HG03135 (cell line): ENCODE results near the gene POLR3C.
"Not testable (repeated sequence)": the region's sequence is repeated elsewhere in the genome, so short reads cannot be mapped to it uniquely, and the experiment has no call there.

Experiments
- ATAC-seq: cut with Tn5 transposase; IDR thresholded peaks from one replicate; pipeline ENCODE4 v1.9.1; 2021; ENCODE audit warnings: mild to moderate bottlenecking, moderate library complexity; ENCODE audit not compliant: unreplicated experiment

Gene POLR3C

GRCh38 chr1:145823565-145824498 is at the start of gene POLR3C, which contains the start of gene RNF115:
TSS of gene POLR3C (plus strand) at chr1:145824200. CDS start at chr1:145825777, 1,577 bp downstream.
TSS of gene RNF115 (minus strand) at chr1:145824095. CDS start at chr1:145823873, 222 bp downstream.
- ATAC-seq: peak; percentile 84

- ATAC-seq: no peak
These were observed 46.4 kb upstream of the POLR3C start for GRCh38 chr1:145777357-145778145.

- no peak for ATAC-seq
These were observed 45.9 kb upstream of the POLR3C start for GRCh38 chr1:145778146-145778540.

GRCh38 chr1:145782272-145783099 is 41.5 kb upstream of the POLR3C start:
- no peak for ATAC-seq

GRCh38 chr1:145784409-145784808 is 39.6 kb upstream of the POLR3C start:
- ATAC-seq: no peak

- ATAC-seq: no peak
These were observed 38.5 kb upstream of the POLR3C start for GRCh38 chr1:145785547-145785946.

GRCh38 chr1:145786271-145786670 is 37.7 kb upstream of the POLR3C start:
- ATAC-seq: no peak

- no peak for ATAC-seq
These were observed 35.4 kb upstream of the POLR3C start for GRCh38 chr1:145788580-145788979.

- ATAC-seq: not testable (repeated sequence)
These were observed 32.1 kb upstream of the POLR3C start for GRCh38 chr1:145791860-145792259.

- no peak for ATAC-seq
These were observed 31.5 kb upstream of the POLR3C start for GRCh38 chr1:145792484-145792883.

GRCh38 chr1:145795257-145795881 is 28.6 kb upstream of the POLR3C start:
- ATAC-seq: no peak

GRCh38 chr1:145796753-145797152 is 27.2 kb upstream of the POLR3C start:
- ATAC-seq: no peak

GRCh38 chr1:145799806-145800205 is 24.2 kb upstream of the POLR3C start:
- no peak for ATAC-seq

GRCh38 chr1:145804235-145805045 is 19.6 kb upstream of the POLR3C start:
- no peak for ATAC-seq

- no peak for ATAC-seq
These were observed 18.9 kb upstream of the POLR3C start for GRCh38 chr1:145805057-145805456.

- ATAC-seq: no peak
These were observed 17.6 kb upstream of the POLR3C start for GRCh38 chr1:145806408-145806807.

- ATAC-seq: no peak
These were observed 17.2 kb upstream of the POLR3C start for GRCh38 chr1:145806844-145807243.

- not testable (repeated sequence) for ATAC-seq
These were observed 10.8 kb upstream of the POLR3C start for GRCh38 chr1:145812977-145813810.

GRCh38 chr1:145818095-145818494 is 5.9 kb upstream of the POLR3C start:
- not testable (repeated sequence) for ATAC-seq
